GM21529 (cell line): ENCODE measurements around the gene ARAP3.
"Not testable (repeated sequence)": the region's sequence is repeated elsewhere in the genome, so short reads cannot be mapped to it uniquely, and the experiment has no call there.

Source experiments
- ATAC-seq: cut with Tn5 transposase; IDR thresholded peaks from one replicate; pipeline ENCODE4 v1.9.1; 2021; ENCODE audit not compliant: unreplicated experiment

The ARAP3 gene

GRCh38 chr5:141618804-141619554 is 63.1 kb downstream of the ARAP3 start, which contains the start of gene DIAPH1:
Gene DIAPH1 (minus strand): TSS chr5:141619000. CDS start chr5:141618914, 86 bp downstream.
- peak; percentile 78 for ATAC-seq

GRCh38 chr5:141618030-141618803 is 63.8 kb downstream of the ARAP3 start:
- ATAC-seq, result peak; percentile 30

- ATAC-seq, result no peak
Observed at GRCh38 chr5:141617682-141618029, 64.4 kb downstream of the ARAP3 start.

- no peak for ATAC-seq
Observed at GRCh38 chr5:141617128-141617527, 64.9 kb downstream of the ARAP3 start.

GRCh38 chr5:141615991-141616720 is 65.9 kb downstream of the ARAP3 start:
- no peak for ATAC-seq

- ATAC-seq, result no peak
Observed at GRCh38 chr5:141613344-141613743, 68.7 kb downstream of the ARAP3 start.

GRCh38 chr5:141611289-141611688 is 70.7 kb downstream of the ARAP3 start:
- no peak for ATAC-seq

- not testable (repeated sequence) for ATAC-seq
Observed at GRCh38 chr5:141609921-141610320, 72.1 kb downstream of the ARAP3 start.

- no peak for ATAC-seq
Observed at GRCh38 chr5:141609044-141609443, 73.0 kb downstream of the ARAP3 start.

- ATAC-seq, result no peak
Observed at GRCh38 chr5:141608557-141608956, 73.5 kb downstream of the ARAP3 start.

GRCh38 chr5:141608046-141608445 is 74.0 kb downstream of the ARAP3 start:
- no peak for ATAC-seq

DNA sequence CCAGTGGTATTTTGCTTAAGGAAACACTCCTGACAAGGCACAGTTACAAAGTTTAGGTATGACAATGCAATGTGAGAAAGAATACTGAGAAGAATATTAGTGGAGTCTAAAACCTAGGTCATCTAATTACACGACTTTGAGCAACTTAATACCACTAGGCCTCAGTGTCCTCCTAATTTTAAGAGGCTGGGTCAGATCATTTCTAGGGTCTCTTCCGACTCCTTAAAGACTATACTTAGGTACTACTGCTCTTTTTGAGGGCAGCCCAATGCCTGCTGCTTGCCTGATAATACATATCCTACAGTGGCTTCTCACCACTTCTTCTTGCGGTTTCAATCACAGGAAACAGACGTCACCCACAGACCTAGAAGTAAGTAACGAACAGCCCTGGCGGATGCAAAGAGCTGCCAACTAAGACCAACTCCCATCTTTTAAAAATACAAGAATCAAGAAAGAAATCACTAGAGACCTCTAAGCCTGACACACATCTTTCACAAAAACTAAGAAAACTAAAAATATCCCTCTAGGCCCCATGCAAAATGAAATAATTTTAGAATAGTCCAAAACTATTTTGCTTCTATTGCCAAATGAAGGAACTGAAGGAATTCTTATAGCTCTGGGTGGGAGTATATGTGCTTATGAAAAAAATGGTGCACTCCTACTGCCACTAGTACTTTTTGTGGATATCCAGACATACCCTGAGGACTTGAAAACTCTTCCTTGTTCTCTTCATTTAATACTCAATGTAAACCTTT is 76.3 kb downstream of the ARAP3 start:
- ATAC-seq, result peak; percentile 96

DNA sequence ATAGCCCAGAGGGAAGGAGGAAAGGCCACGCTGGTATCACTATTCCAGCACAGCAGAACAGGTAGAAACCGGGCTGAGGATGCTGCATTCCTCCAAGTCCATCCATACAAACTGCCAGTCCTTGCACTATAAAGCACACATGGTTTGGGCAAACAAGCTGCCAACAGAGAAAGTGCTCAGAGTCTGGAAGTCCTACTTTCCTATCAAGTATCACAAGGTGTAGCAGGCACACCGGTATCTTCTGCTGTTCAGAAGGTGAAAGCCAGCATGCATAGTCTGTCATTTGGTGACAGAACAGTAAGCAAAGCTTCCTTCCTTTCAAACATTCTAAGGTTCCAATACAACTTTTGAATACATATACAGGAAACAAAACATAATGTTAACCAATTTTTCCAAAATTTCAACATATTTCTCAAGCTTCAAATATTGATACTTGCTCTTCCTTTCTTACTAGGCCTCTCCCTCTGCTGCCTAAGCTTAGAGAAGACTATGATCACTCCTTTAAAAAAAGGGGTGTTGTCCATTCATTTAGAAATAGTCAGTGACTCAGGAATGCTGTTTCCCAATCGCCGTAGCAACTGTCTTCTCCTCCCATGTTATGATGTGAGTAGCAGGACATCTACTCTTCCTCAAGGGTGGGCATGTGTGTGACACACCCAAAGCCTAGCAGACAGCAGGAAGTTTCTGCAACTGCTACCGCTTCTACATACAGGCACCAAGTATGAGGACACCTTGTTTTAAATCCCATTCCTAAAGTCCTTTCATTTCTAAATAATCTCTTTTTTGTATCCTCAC is 77.9 kb downstream of the ARAP3 start:
- ATAC-seq, result no peak
